Memory B cell (primary cell): ENCODE measurements around the gene NHSL2.

Source experiments
- ATAC-seq: fragments of 150-1000 bp; cut with Tn5 transposase; 2 replicates; pipeline ENCODE4 v1.10.0; 2021; ENCODE audit warnings: low read depth, mild to moderate bottlenecking, moderate library complexity
- DNase-seq, 2 donors: peaks; one replicate each; pipeline ENCODE4 v3.0.0; 2022; ENCODE audit warnings: low spot score in 2 of 2
- H3K27ac Mint-ChIP-seq: one replicate; pipeline ENCODE4 v1.8.0; 2022; ENCODE audit warnings: mild to moderate bottlenecking, moderate library complexity, mixed read lengths
- H3K27me3 Mint-ChIP-seq: one replicate; pipeline ENCODE4 v1.8.0; 2022; ENCODE audit warnings: mixed read lengths
- H3K36me3 Mint-ChIP-seq: one replicate; pipeline ENCODE4 v1.8.0; 2022; ENCODE audit warnings: mild to moderate bottlenecking, mixed read lengths
- H3K4me1 Mint-ChIP-seq: one replicate; pipeline ENCODE4 v1.8.0; 2022; ENCODE audit warnings: mixed read lengths
- H3K4me3 Mint-ChIP-seq: one replicate; pipeline ENCODE4 v1.8.0; 2022; ENCODE audit warnings: mild to moderate bottlenecking, moderate library complexity, mixed read lengths
- H3K9me3 Mint-ChIP-seq: one replicate; pipeline ENCODE4 v1.8.0; 2022; ENCODE audit warnings: mixed read lengths

NHSL2 gene

GRCh38 chrX:72122621-72123337, 212.1 kb downstream of the NHSL2 start:
- peaks cover 5% of the 10 kb centered on the region for H3K27me3 Mint-ChIP-seq
- H3K9me3 Mint-ChIP-seq = no peaks in the 10 kb centered on the region
- no peak overlapping the region for H3K27ac Mint-ChIP-seq
- ATAC-seq (no peak), DNase-seq (no peak)
- peaks cover 18% of the 10 kb centered on the region for H3K4me1 Mint-ChIP-seq
- H3K4me3 Mint-ChIP-seq = no peak overlapping the region
- H3K36me3 Mint-ChIP-seq = no peaks in the 10 kb centered on the region

DNA sequence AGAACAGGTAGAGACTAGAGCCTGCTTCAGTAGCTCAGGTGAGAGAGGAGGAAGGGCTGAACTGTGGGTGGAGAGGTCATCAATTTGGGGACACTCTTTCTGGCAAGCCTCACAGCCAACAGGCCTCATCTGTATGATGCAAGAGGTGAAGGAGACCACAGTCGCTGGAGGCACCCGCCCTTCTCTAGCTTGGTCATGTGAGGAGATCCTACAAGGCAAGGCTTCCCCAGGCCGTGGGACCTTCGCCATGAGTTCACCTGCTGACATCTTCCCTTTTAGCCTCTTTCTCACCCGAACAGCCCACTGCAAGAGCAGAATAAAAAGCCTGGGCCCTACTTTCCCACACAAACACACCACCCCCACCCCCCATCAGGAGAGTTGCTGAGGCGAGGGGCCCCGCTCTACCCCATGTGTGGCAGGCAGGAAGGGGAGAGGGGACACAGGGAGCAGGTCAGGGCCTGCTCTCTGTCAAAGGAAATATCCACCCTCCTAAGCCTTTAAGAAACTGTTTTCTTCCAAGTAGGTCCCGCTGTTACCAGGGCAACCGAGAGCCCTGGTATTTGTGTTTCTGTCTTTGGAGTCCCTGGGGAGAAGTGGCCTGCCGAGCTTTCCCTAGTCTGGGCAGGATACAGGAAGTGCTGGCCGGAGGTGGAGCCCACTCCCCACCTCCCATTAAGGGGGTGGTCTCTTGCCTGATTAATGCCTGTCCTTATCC, 213.0 kb downstream of the NHSL2 start:
- no peak overlapping the region for H3K4me3 Mint-ChIP-seq
- DNase-seq (no peak), ATAC-seq (no peak)
- peaks cover 18% of the 10 kb centered on the region for H3K4me1 Mint-ChIP-seq
- H3K36me3 Mint-ChIP-seq = no peaks in the 10 kb centered on the region
- peak overlapping the region; percentile 2 for H3K27ac Mint-ChIP-seq
- peaks cover 5% of the 10 kb centered on the region for H3K27me3 Mint-ChIP-seq
- no peaks in the 10 kb centered on the region for H3K9me3 Mint-ChIP-seq

DNA sequence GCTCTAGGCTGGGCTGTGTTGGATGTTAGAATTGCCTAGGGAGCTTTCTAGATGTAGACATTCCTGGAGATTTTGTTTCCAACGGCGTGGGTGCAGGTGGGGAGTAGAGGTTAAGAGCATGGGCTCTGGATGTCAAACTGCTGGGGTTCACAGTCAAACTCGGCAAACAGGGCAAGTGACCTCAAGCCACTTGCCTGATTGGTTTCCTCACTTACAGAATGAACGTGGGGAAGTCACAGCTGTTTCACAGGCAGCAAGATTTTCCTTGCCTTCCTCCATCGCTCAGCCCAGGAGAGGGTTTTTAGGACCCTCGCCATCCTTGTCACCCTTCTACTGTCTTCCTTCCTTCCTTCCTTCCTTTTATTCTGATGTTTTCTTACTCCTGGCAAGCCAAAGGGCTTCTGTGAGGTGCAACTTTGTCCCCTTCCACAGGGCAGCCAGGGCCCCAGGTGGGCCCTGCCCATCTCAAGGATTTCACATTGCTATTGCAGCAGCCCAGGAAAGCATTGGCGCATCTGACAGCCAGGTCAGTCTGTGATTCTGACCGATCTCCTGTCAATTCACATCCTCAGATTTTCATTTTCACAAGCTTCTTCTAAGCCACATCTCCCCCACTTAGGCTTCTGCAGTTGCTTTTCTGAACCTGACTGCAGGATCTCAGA, 214.0 kb downstream of the NHSL2 start:
- H3K27me3 Mint-ChIP-seq = peaks cover 9% of the 10 kb centered on the region
- H3K4me3 Mint-ChIP-seq = no peak overlapping the region
- H3K27ac Mint-ChIP-seq = peak overlapping the region; percentile 2
- ATAC-seq (no peak), DNase-seq (no peak)
- no peaks in the 10 kb centered on the region for H3K9me3 Mint-ChIP-seq
- H3K36me3 Mint-ChIP-seq = no peaks in the 10 kb centered on the region
- H3K4me1 Mint-ChIP-seq = peaks cover 20% of the 10 kb centered on the region

GRCh38 chrX:72125331-72126047, 214.8 kb downstream of the NHSL2 start:
- no peaks in the 10 kb centered on the region for H3K36me3 Mint-ChIP-seq
- peaks cover 9% of the 10 kb centered on the region for H3K27me3 Mint-ChIP-seq
- no peak overlapping the region for H3K4me3 Mint-ChIP-seq
- DNase-seq (no peak), ATAC-seq (peak; percentile 26)
- peaks cover 20% of the 10 kb centered on the region for H3K4me1 Mint-ChIP-seq
- no peaks in the 10 kb centered on the region for H3K9me3 Mint-ChIP-seq
- peak overlapping the region; percentile 2 for H3K27ac Mint-ChIP-seq

GRCh38 chrX:72126048-72126415, 215.4 kb downstream of the NHSL2 start:
- peaks cover 17% of the 10 kb centered on the region for H3K4me1 Mint-ChIP-seq
- H3K4me3 Mint-ChIP-seq = no peak overlapping the region
- no peaks in the 10 kb centered on the region for H3K36me3 Mint-ChIP-seq
- no peaks in the 10 kb centered on the region for H3K9me3 Mint-ChIP-seq
- ATAC-seq (no peak), DNase-seq (no peak)
- no peak overlapping the region for H3K27ac Mint-ChIP-seq
- peaks cover 9% of the 10 kb centered on the region for H3K27me3 Mint-ChIP-seq

DNA sequence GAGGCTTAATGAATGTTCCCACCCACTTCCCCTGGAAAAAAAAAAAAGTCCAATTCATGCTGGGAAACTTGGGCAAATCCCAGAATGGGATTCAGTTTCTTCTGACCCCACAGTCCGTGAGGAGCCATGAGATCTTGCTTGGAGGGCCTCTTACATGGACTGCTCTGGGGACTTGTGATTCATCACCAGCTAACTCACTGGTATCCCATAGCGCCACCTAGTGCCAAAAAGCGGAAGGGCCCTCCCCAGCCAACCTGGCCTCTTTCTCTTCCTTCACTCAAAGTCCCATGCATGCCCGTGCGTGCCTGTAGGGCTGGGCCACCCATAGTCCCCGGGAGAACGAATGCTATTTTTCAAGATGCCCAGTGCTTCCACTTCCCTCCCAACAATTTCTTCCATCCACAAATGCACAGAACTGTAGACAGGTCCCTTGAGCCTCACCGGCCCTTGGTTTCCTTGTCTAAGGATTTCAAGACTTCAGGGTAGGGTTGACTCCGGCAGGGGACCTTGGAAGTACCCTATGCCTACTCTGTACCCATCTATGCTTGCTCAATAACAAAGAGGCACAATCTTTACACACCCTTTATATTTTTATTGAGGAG, 216.0 kb downstream of the NHSL2 start:
- H3K9me3 Mint-ChIP-seq = no peaks in the 10 kb centered on the region
- H3K36me3 Mint-ChIP-seq = no peaks in the 10 kb centered on the region
- peaks cover 15% of the 10 kb centered on the region for H3K4me1 Mint-ChIP-seq
- H3K27me3 Mint-ChIP-seq = peaks cover 9% of the 10 kb centered on the region
- peak overlapping the region; percentile 60 for H3K27ac Mint-ChIP-seq
- DNase-seq = peak; percentile 78 to 87
- no peak overlapping the region for H3K4me3 Mint-ChIP-seq
- peak; percentile 76 for ATAC-seq

GRCh38 chrX:72127332-72127731, 216.7 kb downstream of the NHSL2 start:
- peaks cover 17% of the 10 kb centered on the region for H3K4me1 Mint-ChIP-seq

GRCh38 chrX:72128183-72128834, 217.7 kb downstream of the NHSL2 start:
- Mint-ChIP-seq H3K4me3 (no peak overlapping the region), H3K4me1 (peaks cover 11% of the 10 kb centered on the region), H3K27ac (no peak overlapping the region), H3K27me3 (peaks cover 7% of the 10 kb centered on the region), H3K9me3 (no peaks in the 10 kb centered on the region), H3K36me3 (no peaks in the 10 kb centered on the region)
- DNase-seq = no peak
- no peak for ATAC-seq

More at GRCh38 chrX:72127332-72127731, 216.7 kb downstream of the NHSL2 start:
- no peak overlapping the region for H3K4me3 Mint-ChIP-seq
- ATAC-seq (no peak), DNase-seq (no peak)
- H3K36me3 Mint-ChIP-seq = no peaks in the 10 kb centered on the region
- no peak overlapping the region for H3K27ac Mint-ChIP-seq
- peaks cover 9% of the 10 kb centered on the region for H3K27me3 Mint-ChIP-seq
- H3K9me3 Mint-ChIP-seq = no peaks in the 10 kb centered on the region

DNA sequence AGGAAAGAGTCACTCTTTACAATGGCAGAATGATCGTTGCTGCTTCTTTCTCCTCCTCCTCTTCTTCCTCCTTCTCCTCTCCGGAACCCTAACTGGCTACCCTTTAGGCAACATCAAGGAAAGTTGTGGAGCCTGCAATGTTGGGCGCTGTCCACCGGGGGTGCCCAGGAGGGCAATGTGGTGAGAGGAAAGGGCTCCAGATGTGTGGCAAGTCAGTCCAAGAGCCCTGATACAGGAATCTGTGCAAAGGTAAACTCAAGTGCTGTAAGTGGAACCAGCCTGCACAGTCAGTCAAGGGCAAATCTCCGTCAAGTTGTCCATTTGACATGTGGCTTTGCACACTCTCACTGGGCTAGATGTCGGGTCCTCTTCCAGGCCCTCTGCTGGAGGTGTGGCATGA, 218.2 kb downstream of the NHSL2 start:
- no peak overlapping the region for H3K27ac Mint-ChIP-seq
- H3K36me3 Mint-ChIP-seq = no peaks in the 10 kb centered on the region
- ATAC-seq (no peak), DNase-seq (no peak)
- H3K4me3 Mint-ChIP-seq = no peak overlapping the region
- peaks cover 9% of the 10 kb centered on the region for H3K27me3 Mint-ChIP-seq
- H3K4me1 Mint-ChIP-seq = peaks cover 11% of the 10 kb centered on the region
- H3K9me3 Mint-ChIP-seq = no peaks in the 10 kb centered on the region

GRCh38 chrX:72129661-72130060, 219.0 kb downstream of the NHSL2 start:
- Mint-ChIP-seq H3K36me3 (no peaks in the 10 kb centered on the region), H3K27me3 (peaks cover 11% of the 10 kb centered on the region), H3K9me3 (no peaks in the 10 kb centered on the region), H3K4me3 (no peak overlapping the region), H3K4me1 (peaks cover 7% of the 10 kb centered on the region), H3K27ac (no peak overlapping the region)
- DNase-seq (no peak), ATAC-seq (no peak)

DNA sequence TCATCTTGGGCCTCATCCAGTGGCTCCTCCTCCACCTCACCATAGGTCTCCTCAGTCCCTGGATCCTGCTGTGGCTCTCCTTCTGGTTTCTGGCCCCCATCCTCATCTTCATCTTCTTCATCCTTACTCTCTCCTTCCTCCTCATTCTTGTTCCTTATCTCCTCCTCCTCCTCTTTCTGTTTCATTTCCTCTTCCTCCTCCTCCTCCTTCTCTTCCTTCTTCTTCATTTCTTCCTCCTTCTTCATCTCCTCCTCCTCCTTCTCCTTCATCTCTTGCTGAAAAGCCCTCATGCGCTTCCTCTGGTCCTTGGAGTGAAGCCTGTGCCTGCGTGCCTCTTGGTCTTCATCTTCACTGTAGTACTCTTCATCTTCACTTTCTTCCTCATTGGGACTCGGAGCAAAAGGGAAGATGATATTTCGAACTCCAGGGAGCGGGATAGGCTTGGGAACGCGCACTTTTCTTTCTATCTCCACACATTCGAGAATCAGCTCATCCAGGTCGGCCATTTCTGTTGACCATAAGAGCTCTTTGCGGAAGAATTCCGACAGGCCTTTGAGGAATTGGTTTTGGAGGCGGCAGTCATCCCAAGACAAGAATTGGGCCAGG, 219.6 kb downstream of the NHSL2 start:
- Mint-ChIP-seq H3K4me1 (peaks cover 6% of the 10 kb centered on the region), H3K27me3 (peaks cover 15% of the 10 kb centered on the region), H3K4me3 (no peak overlapping the region), H3K9me3 (no peaks in the 10 kb centered on the region), H3K27ac (no peak overlapping the region), H3K36me3 (no peaks in the 10 kb centered on the region)
- no peak for ATAC-seq
- DNase-seq = no peak

GRCh38 chrX:72130762-72131250, 220.2 kb downstream of the NHSL2 start:
- Mint-ChIP-seq H3K4me3 (peak overlapping the region; percentile 74), H3K36me3 (no peaks in the 10 kb centered on the region), H3K4me1 (peaks cover 5% of the 10 kb centered on the region), H3K27ac (no peak overlapping the region), H3K27me3 (peaks cover 15% of the 10 kb centered on the region), H3K9me3 (no peaks in the 10 kb centered on the region)
- ATAC-seq = no peak
- no peak for DNase-seq
